SU-DHL-6 (cell line): Measurements from ENCODE around the gene ME2.

Experiments
- H2AFZ ChIP-seq: fragments of 200-600 bp; sonication (generic); 2 replicates; pipeline ENCODE4 v1.6.1; 2014; ENCODE audit warnings: low read depth, mild to moderate bottlenecking, moderate library complexity, mixed read lengths, antibody characterized with exemption, low read length; ENCODE audit not compliant: severe bottlenecking
- H3F3A ChIP-seq: fragments of 200-600 bp; shearing (Covaris generic); 2 replicates; pipeline ENCODE4 v1.6.0; 2016; ENCODE audit warnings: antibody characterized with exemption, mild to moderate bottlenecking; ENCODE audit not compliant: insufficient read depth
- H3K27ac ChIP-seq: fragments of 200-600 bp; sonication (generic); 2 replicates; pipeline ENCODE4 v1.5.1; 2016; ENCODE audit warnings: low read depth, mild to moderate bottlenecking, low read length, moderate library complexity, mixed read lengths
- H3K27me3 ChIP-seq: fragments of 200-600 bp; sonication (generic), shearing (Covaris generic); 2 replicates; pipeline ENCODE4 v1.6.0; 2014; ENCODE audit warnings: mild to moderate bottlenecking, low read length
- H3K36me3 ChIP-seq: fragments of 200-600 bp; sonication (generic); 2 replicates; pipeline ENCODE4 v1.6.1; 2014; ENCODE audit warnings: mild to moderate bottlenecking, low read length, mixed read lengths
- H3K4me2 ChIP-seq: fragments of 300-600, 200-600 bp; shearing (Covaris generic), sonication (generic); 2 replicates; pipeline ENCODE4 v1.6.0; 2014; ENCODE audit warnings: low read length, low read depth, mild to moderate bottlenecking; ENCODE audit not compliant: poor library complexity, severe bottlenecking
- H3K4me3 ChIP-seq: fragments of 200-600 bp; sonication (generic); 2 replicates; pipeline ENCODE4 v1.5.1; 2014; ENCODE audit warnings: antibody characterized with exemption, low read length, mild to moderate bottlenecking, mixed read lengths; ENCODE audit not compliant: insufficient read depth, poor library complexity, severe bottlenecking
- H3K79me2 ChIP-seq: fragments of 200-600 bp; sonication (generic); 2 replicates; pipeline ENCODE4 v1.6.1; 2014; ENCODE audit warnings: mild to moderate bottlenecking, low read length, moderate library complexity; ENCODE audit not compliant: insufficient read depth
- H3K9ac ChIP-seq: fragments of 200-600 bp; sonication (generic); 2 replicates; pipeline ENCODE4 v1.7.0; 2014; ENCODE audit warnings: mild to moderate bottlenecking, low read length
- H3K9me2 ChIP-seq: fragments of 200-600 bp; sonication (generic); replicated peaks from 2 replicates; pipeline ENCODE4 v1.6.1; 2014; ENCODE audit warnings: low read length; ENCODE audit not compliant: insufficient read depth
- H3K9me3 ChIP-seq: fragments of 200-600 bp; sonication (generic); 2 replicates; pipeline ENCODE4 v1.6.1; 2014; ENCODE audit warnings: low read length, mixed read lengths; ENCODE audit not compliant: insufficient read depth
- H4K20me1 ChIP-seq: fragments of 200-600 bp; sonication (generic); 2 replicates; pipeline ENCODE4 v1.6.1; 2014; ENCODE audit warnings: low read depth, mild to moderate bottlenecking, antibody characterized with exemption, low read length, moderate library complexity, mixed read lengths
- EZH2phosphoT487 ChIP-seq: fragments of 200-600 bp; sonication (generic), shearing (Covaris generic); conservative IDR thresholded peaks from 2 replicates; pipeline ENCODE4 v1.6.1; 2018; ENCODE audit warnings: mild to moderate bottlenecking, antibody characterized with exemption, low read length, moderate library complexity, mixed read lengths
- TF ChIP-seq, protein P1 (sequence below): fragments of 200-600 bp; sonication (generic); IDR thresholded peaks from one replicate; pipeline ENCODE4 v1.5.1; 2017; ENCODE audit warnings: antibody characterized with exemption, mild to moderate bottlenecking, low read length, moderate library complexity; ENCODE audit not compliant: insufficient read depth, poor library complexity, severe bottlenecking

ME2 gene

DNA sequence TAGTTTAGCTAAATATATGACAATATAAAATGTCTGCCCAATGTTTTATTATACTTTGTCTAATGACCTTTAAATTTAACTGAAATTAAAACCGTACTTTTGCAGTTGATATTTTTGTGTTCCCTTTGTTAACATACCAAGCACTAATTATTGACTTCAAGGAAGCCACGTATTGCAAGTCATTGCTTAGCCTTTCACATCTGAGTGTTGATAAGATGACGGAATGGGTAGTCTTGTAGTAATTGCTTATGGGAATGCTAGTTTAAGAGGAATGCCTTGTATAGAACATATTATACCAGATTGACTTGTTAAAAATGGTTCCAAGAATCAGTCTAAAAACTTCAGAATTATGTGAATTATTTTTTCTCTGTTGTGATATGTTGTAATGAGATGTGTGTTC, 74.9 kb downstream of the ME2 start:
- no peak overlapping the region for H3K9ac ChIP-seq
- H3K79me2 ChIP-seq: no peaks in the 10 kb centered on the region
- no peaks in the 10 kb centered on the region for H3K9me3 ChIP-seq
- H2AFZ ChIP-seq: no peak overlapping the region
- no peaks in the 10 kb centered on the region for H3K27me3 ChIP-seq
- no peak overlapping the region for H3K27ac ChIP-seq
- no peaks in the 10 kb centered on the region for H3K9me2 ChIP-seq
- TF ChIP-seq, protein P1, sequence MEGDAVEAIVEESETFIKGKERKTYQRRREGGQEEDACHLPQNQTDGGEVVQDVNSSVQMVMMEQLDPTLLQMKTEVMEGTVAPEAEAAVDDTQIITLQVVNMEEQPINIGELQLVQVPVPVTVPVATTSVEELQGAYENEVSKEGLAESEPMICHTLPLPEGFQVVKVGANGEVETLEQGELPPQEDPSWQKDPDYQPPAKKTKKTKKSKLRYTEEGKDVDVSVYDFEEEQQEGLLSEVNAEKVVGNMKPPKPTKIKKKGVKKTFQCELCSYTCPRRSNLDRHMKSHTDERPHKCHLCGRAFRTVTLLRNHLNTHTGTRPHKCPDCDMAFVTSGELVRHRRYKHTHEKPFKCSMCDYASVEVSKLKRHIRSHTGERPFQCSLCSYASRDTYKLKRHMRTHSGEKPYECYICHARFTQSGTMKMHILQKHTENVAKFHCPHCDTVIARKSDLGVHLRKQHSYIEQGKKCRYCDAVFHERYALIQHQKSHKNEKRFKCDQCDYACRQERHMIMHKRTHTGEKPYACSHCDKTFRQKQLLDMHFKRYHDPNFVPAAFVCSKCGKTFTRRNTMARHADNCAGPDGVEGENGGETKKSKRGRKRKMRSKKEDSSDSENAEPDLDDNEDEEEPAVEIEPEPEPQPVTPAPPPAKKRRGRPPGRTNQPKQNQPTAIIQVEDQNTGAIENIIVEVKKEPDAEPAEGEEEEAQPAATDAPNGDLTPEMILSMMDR: no peak
- no peak for TF ChIP-seq EZH2phosphoT487
- H3K4me3 ChIP-seq: no peak overlapping the region
- no peak overlapping the region for H3K4me2 ChIP-seq
- H3F3A ChIP-seq: 0 out of 2 replicates have a peak, but pooled peaks cover 5% of the 10 kb centered on the region
- H3K36me3 ChIP-seq: no peaks in the 10 kb centered on the region
- H4K20me1 ChIP-seq: no peaks in the 10 kb centered on the region; the same call in 1 of the 2 replicates

DNA sequence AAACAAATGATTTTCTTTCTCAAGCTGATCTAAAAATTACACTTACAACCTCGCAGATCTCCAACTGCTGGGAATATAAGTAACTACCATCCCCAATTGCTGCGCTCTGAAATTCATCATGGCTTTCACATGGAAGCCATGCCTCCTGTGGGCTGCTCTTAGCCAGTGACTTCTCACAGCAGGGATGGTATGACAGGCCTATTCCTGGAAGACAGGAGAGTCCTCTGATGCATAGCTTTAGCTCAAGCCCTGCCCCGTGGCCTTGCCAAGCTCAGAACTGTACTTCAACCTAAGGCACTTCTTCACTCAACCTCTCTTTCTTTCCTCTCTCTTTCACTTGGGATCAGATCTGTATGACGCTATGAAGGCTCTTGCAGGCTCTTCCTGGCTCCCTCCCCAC, 76.3 kb downstream of the ME2 start:
- Histone ChIP-seq H3K9me2 (no peaks in the 10 kb centered on the region), H3K9ac (no peak overlapping the region), H3K79me2 (no peaks in the 10 kb centered on the region), H2AFZ (no peak overlapping the region), H3K4me2 (no peak overlapping the region), H3K27ac (no peak overlapping the region), H3F3A (no peaks in the 10 kb centered on the region), H3K4me3 (no peak overlapping the region), H3K36me3 (no peaks in the 10 kb centered on the region), H3K9me3 (no peaks in the 10 kb centered on the region), H3K27me3 (no peaks in the 10 kb centered on the region), H4K20me1 (no peaks in the 10 kb centered on the region; the same call in 1 of the 2 replicates)
- no peak for TF ChIP-seq EZH2phosphoT487
- TF ChIP-seq, protein P1: no peak

DNA sequence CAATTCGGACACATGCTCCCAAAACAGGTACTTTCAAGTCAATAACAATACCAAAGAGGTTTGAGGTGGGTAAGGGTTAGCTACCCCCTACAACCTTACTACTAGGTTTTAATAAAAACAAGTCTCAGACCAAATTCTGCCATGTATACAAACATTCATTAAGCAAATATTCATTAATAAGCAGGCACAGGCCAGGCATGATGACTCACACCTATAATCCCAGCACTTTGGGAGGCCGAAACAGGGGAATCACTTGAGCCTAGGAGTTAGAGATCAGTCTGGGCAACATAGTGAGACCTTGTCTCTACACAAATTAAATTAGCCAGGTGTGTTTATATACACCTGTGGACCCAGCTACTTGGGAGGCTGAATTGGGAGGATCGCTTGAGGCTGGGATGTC, 77.2 kb downstream of the ME2 start:
- Histone ChIP-seq H3K79me2 (no peaks in the 10 kb centered on the region), H3K9me2 (no peaks in the 10 kb centered on the region), H3K4me2 (no peak overlapping the region), H3K4me3 (no peak overlapping the region), H4K20me1 (no peaks in the 10 kb centered on the region; the same call in 1 of the 2 replicates), H3K9ac (no peak overlapping the region), H3F3A (no peaks in the 10 kb centered on the region), H3K27me3 (0 out of 2 replicates have a peak, but pooled peaks cover 3% of the 10 kb centered on the region), H2AFZ (no peak overlapping the region), H3K9me3 (peaks cover 5% of the 10 kb centered on the region; the same call in 1 of the 2 replicates), H3K36me3 (no peaks in the 10 kb centered on the region), H3K27ac (no peak overlapping the region)
- TF ChIP-seq, protein P1: no peak
- no peak for TF ChIP-seq EZH2phosphoT487
